NK-92 treated with Interleukin-12 subunit alpha and Interleukin-12 subunit beta, amount 100 ng/mL, for 24 hours (cell line): ENCODE measurements around the gene CDC16.
"Not testable (repeated sequence)": the region's sequence is repeated elsewhere in the genome, so short reads cannot be mapped to it uniquely, and the experiment has no call there.

Experiments
- DNase-seq: peaks from one replicate; lab custom pipeline; 2025; lab: John Stamatoyannopoulos, UW

Gene CDC16

GRCh38 chr13:114234645-114235421, at the start of gene CDC16:
TSS of gene CDC16 (plus strand) at chr13:114234897. CDS start at chr13:114235085, 188 bp downstream.
- DNase-seq, result peak; percentile 91

- DNase-seq, result no peak
Observed at GRCh38 chr13:114185182-114185971, 49.3 kb upstream of the CDC16 start.

GRCh38 chr13:114194853-114195252, 39.8 kb upstream of the CDC16 start:
- no peak for DNase-seq

GRCh38 chr13:114196629-114197028, 38.1 kb upstream of the CDC16 start:
- no peak for DNase-seq

GRCh38 chr13:114198556-114198955, 36.1 kb upstream of the CDC16 start:
- no peak for DNase-seq

GRCh38 chr13:114199526-114199925, 35.2 kb upstream of the CDC16 start:
- not testable (repeated sequence) for DNase-seq

- no peak for DNase-seq
Observed at GRCh38 chr13:114199954-114200353, 34.7 kb upstream of the CDC16 start.

GRCh38 chr13:114200399-114200911, 34.2 kb upstream of the CDC16 start:
- no peak for DNase-seq

GRCh38 chr13:114202581-114202980, 32.1 kb upstream of the CDC16 start:
- DNase-seq, result no peak

- no peak for DNase-seq
Observed at GRCh38 chr13:114203536-114203935, 31.2 kb upstream of the CDC16 start.

GRCh38 chr13:114204894-114205293, 29.8 kb upstream of the CDC16 start:
- no peak for DNase-seq

- DNase-seq, result no peak
Observed at GRCh38 chr13:114208134-114208533, 26.6 kb upstream of the CDC16 start.

GRCh38 chr13:114211446-114212157, 23.1 kb upstream of the CDC16 start:
- no peak for DNase-seq

- DNase-seq, result no peak
Observed at GRCh38 chr13:114212158-114212495, 22.6 kb upstream of the CDC16 start.

GRCh38 chr13:114213980-114214379, 20.7 kb upstream of the CDC16 start:
- DNase-seq, result no peak

- DNase-seq, result no peak
Observed at GRCh38 chr13:114219392-114219791, 15.3 kb upstream of the CDC16 start.

GRCh38 chr13:114222461-114222968, 12.2 kb upstream of the CDC16 start:
- DNase-seq, result no peak

GRCh38 chr13:114224201-114224600, 10.5 kb upstream of the CDC16 start:
- no peak for DNase-seq

- no peak for DNase-seq
Observed at GRCh38 chr13:114225610-114226009, 9.1 kb upstream of the CDC16 start.

- no peak for DNase-seq
Observed at GRCh38 chr13:114226088-114226487, 8.6 kb upstream of the CDC16 start.

GRCh38 chr13:114226699-114227323, 7.9 kb upstream of the CDC16 start:
- DNase-seq, result peak; percentile 78

GRCh38 chr13:114227528-114227927, 7.2 kb upstream of the CDC16 start:
- DNase-seq, result no peak
